KOPT-K1 (cell line): ENCODE measurements around the gene UFD1.
A peak's percentile ranks its signal among the peaks of the same experiment; 100 is the strongest.

Source experiments
- H3K27ac ChIP-seq: fragments of 200-600 bp; sonication (generic); 2 replicates; pipeline ENCODE4 v1.5.1; 2016; ENCODE audit warnings: antibody characterized with exemption, mild to moderate bottlenecking, low read depth, low read length; ENCODE audit not compliant: poor library complexity, severe bottlenecking
- H3K36me3 ChIP-seq: fragments of 200-600 bp; sonication (generic); 2 replicates; pipeline ENCODE4 v1.5.1; 2017; ENCODE audit warnings: antibody characterized with exemption, mild to moderate bottlenecking, low read length, moderate library complexity; ENCODE audit not compliant: insufficient read depth
- H3K9me3 ChIP-seq: fragments of 200-600 bp; sonication (generic); 2 replicates; pipeline ENCODE4 v1.5.1; 2017; ENCODE audit warnings: antibody characterized with exemption, low read length, mild to moderate bottlenecking; ENCODE audit not compliant: insufficient read depth, poor library complexity, severe bottlenecking

UFD1 gene

DNA sequence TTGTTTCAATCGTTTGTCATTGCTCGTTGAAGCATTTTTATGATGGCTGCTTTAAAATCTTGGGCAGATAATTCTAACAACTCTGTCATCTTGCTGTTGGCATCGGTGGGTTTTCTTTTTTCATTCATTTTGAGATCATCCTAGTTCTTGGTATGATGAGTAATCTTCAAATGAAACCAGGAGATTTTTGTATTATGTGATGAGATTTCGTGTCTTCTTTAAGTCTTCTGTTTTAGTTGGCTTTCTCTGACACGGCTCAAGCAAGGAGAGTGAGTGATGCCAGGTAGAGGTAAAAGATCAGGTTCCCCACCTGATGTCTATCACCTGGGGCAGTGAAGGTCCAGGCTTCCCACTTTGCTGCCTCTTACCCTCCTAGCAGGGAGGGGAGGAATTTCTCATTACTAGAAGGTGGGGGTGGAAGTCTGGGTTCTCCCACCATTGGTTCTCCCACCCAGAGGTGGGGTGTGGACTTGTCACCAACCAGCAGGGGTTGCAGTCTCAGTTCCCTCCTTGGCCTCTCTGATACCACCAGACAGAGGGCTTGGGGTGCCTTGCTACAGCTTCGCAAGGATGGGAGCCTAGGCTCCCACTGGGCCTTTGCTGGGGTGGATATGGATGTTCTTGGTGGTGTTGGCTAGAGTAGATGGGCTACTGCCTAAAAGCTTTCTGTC, 13.6 kb upstream of the UFD1 start:
- no peaks in the 10 kb centered on the region for H3K9me3 ChIP-seq
- H3K36me3 ChIP-seq, result peaks cover 98% of the 10 kb centered on the region
- H3K27ac ChIP-seq, result no peak overlapping the region

DNA sequence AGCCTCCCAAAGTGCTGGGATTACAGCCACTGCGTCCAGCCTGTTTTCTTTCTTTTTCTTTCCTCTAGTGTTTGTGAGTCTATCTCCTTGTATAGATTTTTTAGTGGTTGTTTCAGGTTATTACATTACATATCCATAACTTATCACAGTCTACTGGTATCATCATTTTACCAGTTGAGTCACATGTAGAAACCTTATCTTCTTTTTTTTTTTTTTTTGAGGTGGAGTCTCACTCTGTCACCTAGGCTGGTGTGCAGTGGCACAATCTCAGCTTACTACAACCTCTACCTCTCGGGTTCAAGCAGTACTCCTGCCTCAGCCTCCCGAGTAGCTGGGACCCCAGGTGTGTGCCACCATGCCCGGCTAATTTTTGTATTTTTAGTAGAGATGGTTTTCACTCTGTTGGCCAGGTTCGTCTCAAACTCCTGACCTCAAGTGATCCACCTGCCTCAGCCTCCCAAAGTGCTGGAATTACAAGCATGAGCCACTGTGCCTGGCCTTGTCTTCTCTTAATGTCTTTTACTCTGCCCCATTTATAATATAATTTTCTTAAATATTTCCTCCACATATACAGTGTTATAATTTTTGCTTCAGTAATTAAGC, 11.7 kb upstream of the UFD1 start:
- Histone ChIP-seq H3K36me3 (peaks cover 98% of the 10 kb centered on the region), H3K9me3 (no peaks in the 10 kb centered on the region), H3K27ac (no peak overlapping the region)

- no peak overlapping the region for H3K27ac ChIP-seq
- H3K9me3 ChIP-seq, result no peaks in the 10 kb centered on the region
- peaks cover 98% of the 10 kb centered on the region for H3K36me3 ChIP-seq
These were observed 10.2 kb upstream of the UFD1 start for GRCh38 chr22:19488884-19489843.

- Histone ChIP-seq H3K9me3 (no peaks in the 10 kb centered on the region), H3K36me3 (peaks cover 98% of the 10 kb centered on the region), H3K27ac (no peak overlapping the region)
These were observed 9.3 kb upstream of the UFD1 start for GRCh38 chr22:19488285-19488684.

- peaks cover 74% of the 10 kb centered on the region for H3K36me3 ChIP-seq
- no peaks in the 10 kb centered on the region for H3K9me3 ChIP-seq
- H3K27ac ChIP-seq, result no peak overlapping the region
These were observed 4.7 kb upstream of the UFD1 start for GRCh38 chr22:19483481-19484244.

DNA sequence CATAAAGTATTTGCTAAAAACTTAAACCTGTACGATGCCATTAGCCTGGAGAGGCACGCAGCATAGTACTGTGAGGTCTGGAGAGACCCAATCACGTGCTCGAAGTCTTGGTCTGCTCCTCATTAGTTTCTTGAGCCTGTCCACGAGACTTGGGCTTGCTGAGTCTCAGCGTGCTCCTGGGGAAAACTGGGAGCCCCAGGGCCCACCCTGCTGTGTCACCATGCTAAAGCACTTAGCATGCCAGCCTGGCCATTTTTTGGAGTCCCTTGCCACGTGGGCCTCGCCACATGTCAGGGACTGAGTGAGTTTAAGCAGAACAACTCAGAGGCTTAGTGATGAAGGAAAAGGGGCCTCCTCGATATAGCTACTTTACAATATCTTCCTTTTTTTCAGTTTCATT, 3.3 kb upstream of the UFD1 start:
- no peaks in the 10 kb centered on the region for H3K9me3 ChIP-seq
- peaks cover 60% of the 10 kb centered on the region for H3K36me3 ChIP-seq
- H3K27ac ChIP-seq, result no peak overlapping the region

DNA sequence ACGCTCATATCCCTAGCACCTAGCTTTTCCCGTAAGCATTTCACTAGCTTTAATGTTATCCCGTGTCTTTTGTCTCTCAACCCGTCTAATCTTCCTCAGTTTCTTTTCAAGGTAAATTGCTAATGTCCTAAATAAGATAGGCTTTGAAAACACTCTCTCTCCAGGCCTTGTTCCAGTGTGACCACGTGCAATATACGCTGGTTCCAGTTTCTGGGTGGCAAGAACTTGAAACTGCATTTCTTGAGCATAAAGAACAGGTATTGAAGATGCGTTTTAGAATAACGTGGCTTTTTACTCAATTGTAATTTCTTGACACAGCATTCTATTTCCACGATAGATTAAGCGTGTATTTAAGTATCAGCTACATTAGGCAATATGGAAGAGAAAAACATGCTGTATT, 1.8 kb upstream of the UFD1 start:
- Histone ChIP-seq H3K27ac (peak overlapping the region; percentile 94), H3K36me3 (peaks cover 52% of the 10 kb centered on the region), H3K9me3 (no peaks in the 10 kb centered on the region)

DNA sequence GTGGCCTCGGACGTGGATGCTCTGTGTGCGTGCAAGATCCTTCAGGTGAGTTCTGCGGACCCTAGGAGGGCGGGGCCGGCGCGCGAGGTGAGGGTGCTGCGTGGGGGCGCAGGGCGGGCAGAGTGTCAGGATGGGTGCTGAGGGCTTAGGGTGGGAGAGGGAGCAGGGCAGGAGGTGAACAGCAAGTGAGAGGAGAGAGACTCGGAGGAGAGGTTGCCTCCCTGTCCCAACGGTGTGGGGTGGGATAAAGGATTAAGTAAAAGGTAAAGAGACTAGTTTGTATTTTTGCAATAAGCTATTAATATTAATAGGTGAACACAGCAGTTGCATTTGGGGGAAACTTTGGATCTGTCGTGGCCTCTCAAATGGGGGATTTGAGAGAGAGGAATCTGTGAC, 1.2 kb upstream of the UFD1 start:
- Histone ChIP-seq H3K9me3 (no peaks in the 10 kb centered on the region), H3K27ac (peak overlapping the region; percentile 94), H3K36me3 (peaks cover 52% of the 10 kb centered on the region)

GRCh38 chr22:19479355-19480172, 571 bp upstream of the UFD1 start, which contains the start of gene CDC45:
TSS of gene CDC45 (plus strand) at chr22:19479920. CDS start at chr22:19479969, 49 bp downstream.
- H3K36me3 ChIP-seq, result peaks cover 52% of the 10 kb centered on the region
- H3K9me3 ChIP-seq, result no peaks in the 10 kb centered on the region
- peak within 1 kb of the TSS; percentile 94 for H3K27ac ChIP-seq

- Histone ChIP-seq H3K36me3 (peaks cover 50% of the 10 kb centered on the region), H3K27ac (peak overlapping the region; percentile 94), H3K9me3 (no peaks in the 10 kb centered on the region)
These were observed 720 bp downstream of the UFD1 start for GRCh38 chr22:19478045-19478900.

GRCh38 chr22:19477321-19478044, 1.5 kb downstream of the UFD1 start:
- Histone ChIP-seq H3K27ac (peak overlapping the region; percentile 94), H3K9me3 (no peaks in the 10 kb centered on the region), H3K36me3 (peaks cover 50% of the 10 kb centered on the region)

GRCh38 chr22:19476023-19476422, 3.0 kb downstream of the UFD1 start:
- no peak overlapping the region for H3K27ac ChIP-seq
- no peaks in the 10 kb centered on the region for H3K9me3 ChIP-seq
- H3K36me3 ChIP-seq, result peaks cover 52% of the 10 kb centered on the region

DNA sequence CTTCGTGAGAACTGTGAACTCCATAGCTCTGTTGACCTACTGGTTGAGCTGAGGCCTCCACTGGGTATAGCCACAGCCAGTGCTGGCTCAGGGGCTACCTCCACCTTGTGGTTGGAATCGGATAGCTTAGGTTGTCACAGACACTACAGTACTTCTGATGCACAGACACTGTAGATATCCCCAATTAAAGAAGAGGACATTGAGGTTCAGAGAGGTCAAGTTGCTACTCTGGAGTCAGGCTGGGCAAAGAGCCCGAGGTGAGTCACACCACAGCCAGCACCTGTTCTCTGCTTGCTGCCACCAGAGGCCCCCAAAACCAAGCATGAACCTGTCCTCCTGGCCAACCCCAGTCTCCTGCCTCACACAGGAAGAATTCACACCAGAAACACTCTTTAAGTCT, 5.4 kb downstream of the UFD1 start:
- peaks cover 77% of the 10 kb centered on the region for H3K36me3 ChIP-seq

More for the DNA sequence above, 5.4 kb downstream of the UFD1 start:
- H3K27ac ChIP-seq, result no peak overlapping the region
- no peaks in the 10 kb centered on the region for H3K9me3 ChIP-seq
